GM12878 (cell line): ENCODE results near the gene DYNLT4.

Experiments
- ATF3 ChIP-seq: IDR thresholded peaks from 2 replicates; pipeline ENCODE4 v1.6.1; 2011; ENCODE audit warnings: low read depth, mild to moderate bottlenecking, low read length, moderate library complexity, borderline replicate concordance; ENCODE audit errors: extremely low read depth
- CHD2 ChIP-seq: IDR thresholded peaks from 2 replicates; pipeline ENCODE4 v1.6.1; 2011; ENCODE audit warnings: low read depth, low read length, improper control_type of control experiment, borderline replicate concordance
- CTCF ChIP-seq, 3 experiments: IDR thresholded peaks in 2 of 3; conservative IDR thresholded peaks in 1 of 3; 2 replicates each; pipeline ENCODE4 v1.5.1; 2011; ENCODE audit warnings: low read depth in 3 of 3, low read length in 3 of 3, mild to moderate bottlenecking in 3 of 3, control low read depth in 2 of 3, moderate library complexity in 2 of 3, inconsistent platforms in 1 of 3, mixed read lengths in 1 of 3; ENCODE audit not compliant: control insufficient read depth in 2 of 3, insufficient read depth in 1 of 3; ENCODE audit errors: extremely low read depth in 1 of 3
- GABPA ChIP-seq: IDR thresholded peaks from 2 replicates; pipeline ENCODE4 v1.6.1; 2014; ENCODE audit warnings: antibody characterized with exemption, low read depth, mild to moderate bottlenecking, inconsistent platforms
- HDGF ChIP-seq: fragments of 450-650 bp; IDR thresholded peaks from 2 replicates; pipeline ENCODE4 v1.6.1; 2016; ENCODE audit warnings: antibody characterized with exemption
- KDM1A ChIP-seq: fragments of 200-600 bp; sonication (generic); IDR thresholded peaks from 2 replicates; pipeline ENCODE4 v1.6.1; 2016; ENCODE audit warnings: borderline replicate concordance
- MAX ChIP-seq: IDR thresholded peaks from 2 replicates; pipeline ENCODE4 v1.6.1; 2012; ENCODE audit warnings: low read depth, low read length, improper control_type of control experiment
- MXI1 ChIP-seq: fragments of 150-350 bp; IDR thresholded peaks from 2 replicates; pipeline ENCODE4 v1.6.1; 2011; ENCODE audit warnings: low read depth, mild to moderate bottlenecking, inconsistent platforms, low read length, improper control_type of control experiment
- NR2F1 ChIP-seq: fragments of 450-650 bp; conservative IDR thresholded peaks from 2 replicates; pipeline ENCODE4 v1.6.1; 2017; ENCODE audit warnings: mild to moderate bottlenecking
- POLR2A ChIP-seq: IDR thresholded peaks from 2 replicates; pipeline ENCODE4 v1.6.1; 2011; ENCODE audit warnings: low read depth, mild to moderate bottlenecking, low read length
- RAD21 ChIP-seq: IDR thresholded peaks from 2 replicates; pipeline ENCODE4 v1.6.1; 2011; ENCODE audit warnings: mild to moderate bottlenecking, low read depth, low read length, moderate library complexity; ENCODE audit not compliant: insufficient read depth
- TF ChIP-seq, protein P1 (sequence below): fragments of 450-650 bp; IDR thresholded peaks from 2 replicates; pipeline ENCODE4 v1.6.1; 2017; ENCODE audit warnings: antibody characterized with exemption, mild to moderate bottlenecking, moderate library complexity
- TF ChIP-seq, protein P2 (sequence below): IDR thresholded peaks from 2 replicates; pipeline ENCODE4 v1.6.1; 2011; ENCODE audit warnings: borderline replicate concordance, low read depth, mild to moderate bottlenecking, moderate library complexity, mixed read lengths, low read length; ENCODE audit not compliant: insufficient read depth; ENCODE audit errors: extremely low read length

GRCh38 chr1:44839576-44839975 is 32.4 kb upstream of the DYNLT4 start:
- TF ChIP-seq, protein P1, sequence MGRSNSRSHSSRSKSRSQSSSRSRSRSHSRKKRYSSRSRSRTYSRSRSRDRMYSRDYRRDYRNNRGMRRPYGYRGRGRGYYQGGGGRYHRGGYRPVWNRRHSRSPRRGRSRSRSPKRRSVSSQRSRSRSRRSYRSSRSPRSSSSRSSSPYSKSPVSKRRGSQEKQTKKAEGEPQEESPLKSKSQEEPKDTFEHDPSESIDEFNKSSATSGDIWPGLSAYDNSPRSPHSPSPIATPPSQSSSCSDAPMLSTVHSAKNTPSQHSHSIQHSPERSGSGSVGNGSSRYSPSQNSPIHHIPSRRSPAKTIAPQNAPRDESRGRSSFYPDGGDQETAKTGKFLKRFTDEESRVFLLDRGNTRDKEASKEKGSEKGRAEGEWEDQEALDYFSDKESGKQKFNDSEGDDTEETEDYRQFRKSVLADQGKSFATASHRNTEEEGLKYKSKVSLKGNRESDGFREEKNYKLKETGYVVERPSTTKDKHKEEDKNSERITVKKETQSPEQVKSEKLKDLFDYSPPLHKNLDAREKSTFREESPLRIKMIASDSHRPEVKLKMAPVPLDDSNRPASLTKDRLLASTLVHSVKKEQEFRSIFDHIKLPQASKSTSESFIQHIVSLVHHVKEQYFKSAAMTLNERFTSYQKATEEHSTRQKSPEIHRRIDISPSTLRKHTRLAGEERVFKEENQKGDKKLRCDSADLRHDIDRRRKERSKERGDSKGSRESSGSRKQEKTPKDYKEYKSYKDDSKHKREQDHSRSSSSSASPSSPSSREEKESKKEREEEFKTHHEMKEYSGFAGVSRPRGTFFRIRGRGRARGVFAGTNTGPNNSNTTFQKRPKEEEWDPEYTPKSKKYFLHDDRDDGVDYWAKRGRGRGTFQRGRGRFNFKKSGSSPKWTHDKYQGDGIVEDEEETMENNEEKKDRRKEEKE = no peak
- TF ChIP-seq NR2F1 (no peak), ATF3 (no peak), CTCF (IDR thresholded peaks at IDR 0.05 in 2 of 3, conservative IDR thresholded peaks at IDR 0.05 in 1 of 3; ENCODE audit: control insufficient read depth in 2 of 3, extremely low read depth in 1 of 3, insufficient read depth in 1 of 3, low read depth in 3 of 3, low read length in 3 of 3) (no peak), MAX (no peak), POLR2A (no peak), HDGF (no peak), RAD21 (no peak), CHD2 (no peak), MXI1 (no peak), GABPA (no peak), KDM1A (no peak)
- TF ChIP-seq, protein P2, sequence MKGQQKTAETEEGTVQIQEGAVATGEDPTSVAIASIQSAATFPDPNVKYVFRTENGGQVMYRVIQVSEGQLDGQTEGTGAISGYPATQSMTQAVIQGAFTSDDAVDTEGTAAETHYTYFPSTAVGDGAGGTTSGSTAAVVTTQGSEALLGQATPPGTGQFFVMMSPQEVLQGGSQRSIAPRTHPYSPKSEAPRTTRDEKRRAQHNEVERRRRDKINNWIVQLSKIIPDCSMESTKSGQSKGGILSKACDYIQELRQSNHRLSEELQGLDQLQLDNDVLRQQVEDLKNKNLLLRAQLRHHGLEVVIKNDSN = no peak
